Bronchial epithelial cell (primary cell): ENCODE data around the gene REM1. TPM values are rescaled to one million over a fixed set of nuclear protein-coding genes. Genes with fewer than 3 reads are reported as not detected.

Experiments
- DNase-seq: peaks from one replicate; pipeline ENCODE4 v3.0.0-alpha.2; 2010; ENCODE audit warnings: low read depth
- FAIRE-seq: peaks from 2 replicates; lab custom pipeline; 2011; peaks lifted over from hg19 to GRCh38; lab: Jason Lieb, UNC
- H3K27me3 ChIP-seq: 2 replicates; pipeline ENCODE4 v1.5.1; 2011; ENCODE audit warnings: low read length; ENCODE audit not compliant: control insufficient read depth, insufficient read depth
- H3K36me3 ChIP-seq: 2 replicates; pipeline ENCODE4 v1.5.1; 2011; ENCODE audit warnings: low read length; ENCODE audit not compliant: control insufficient read depth, insufficient read depth
- H3K4me3 ChIP-seq: 2 replicates; pipeline ENCODE4 v1.5.1; 2011; ENCODE audit warnings: mild to moderate bottlenecking, low read depth, low read length, control low read depth
- CTCF ChIP-seq: IDR thresholded peaks from 2 replicates; pipeline ENCODE4 v1.5.1; 2011; ENCODE audit warnings: mild to moderate bottlenecking, moderate library complexity, low read length, control low read depth, inconsistent platforms; ENCODE audit not compliant: insufficient read depth, severe bottlenecking
- total RNA-seq: library from RNA; depleted of rRNA; stranded (reverse); fragments of >200 nt; gene quantifications from 2 replicates; pipeline ENCODE4 v1.2.1, GENCODE V29; 2014

The REM1 gene
- total RNA-seq, 1 donor from 2014 or later, result not detected

GRCh38 chr20:31476643-31477215 lies 1.6 kb downstream of the REM1 start:
- no peaks in the 10 kb centered on the region for H3K36me3 ChIP-seq
- TF ChIP-seq CTCF, result no peak
- FAIRE-seq (no peak), DNase-seq (no peak)
- H3K27me3 ChIP-seq, result peaks cover 4% of the 10 kb centered on the region
- no peak overlapping the region for H3K4me3 ChIP-seq

DNA sequence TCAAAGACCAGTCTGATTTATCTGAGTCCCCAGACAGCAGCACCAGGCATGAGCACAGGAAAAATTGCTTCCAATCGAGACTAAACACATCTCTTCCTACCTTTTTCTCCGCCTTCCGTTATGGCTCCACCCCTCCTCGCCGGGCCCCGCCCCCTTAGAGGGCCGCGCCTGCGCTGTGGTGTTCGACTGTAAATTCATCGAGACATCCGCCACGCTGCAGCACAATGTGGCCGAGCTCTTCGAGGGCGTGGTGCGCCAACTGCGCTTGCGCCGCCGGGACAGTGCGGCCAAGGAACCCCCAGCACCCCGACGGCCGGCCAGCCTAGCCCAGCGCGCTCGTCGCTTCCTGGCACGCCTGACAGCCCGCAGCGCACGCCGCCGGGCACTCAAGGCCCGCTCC lies 8.9 kb downstream of the REM1 start:
- peak; percentile 13 for DNase-seq
- Histone ChIP-seq H3K36me3 (no peaks in the 10 kb centered on the region), H3K4me3 (no peak overlapping the region), H3K27me3 (peaks cover 2% of the 10 kb centered on the region)
- no peak for FAIRE-seq
- TF ChIP-seq CTCF, result no peak

DNA sequence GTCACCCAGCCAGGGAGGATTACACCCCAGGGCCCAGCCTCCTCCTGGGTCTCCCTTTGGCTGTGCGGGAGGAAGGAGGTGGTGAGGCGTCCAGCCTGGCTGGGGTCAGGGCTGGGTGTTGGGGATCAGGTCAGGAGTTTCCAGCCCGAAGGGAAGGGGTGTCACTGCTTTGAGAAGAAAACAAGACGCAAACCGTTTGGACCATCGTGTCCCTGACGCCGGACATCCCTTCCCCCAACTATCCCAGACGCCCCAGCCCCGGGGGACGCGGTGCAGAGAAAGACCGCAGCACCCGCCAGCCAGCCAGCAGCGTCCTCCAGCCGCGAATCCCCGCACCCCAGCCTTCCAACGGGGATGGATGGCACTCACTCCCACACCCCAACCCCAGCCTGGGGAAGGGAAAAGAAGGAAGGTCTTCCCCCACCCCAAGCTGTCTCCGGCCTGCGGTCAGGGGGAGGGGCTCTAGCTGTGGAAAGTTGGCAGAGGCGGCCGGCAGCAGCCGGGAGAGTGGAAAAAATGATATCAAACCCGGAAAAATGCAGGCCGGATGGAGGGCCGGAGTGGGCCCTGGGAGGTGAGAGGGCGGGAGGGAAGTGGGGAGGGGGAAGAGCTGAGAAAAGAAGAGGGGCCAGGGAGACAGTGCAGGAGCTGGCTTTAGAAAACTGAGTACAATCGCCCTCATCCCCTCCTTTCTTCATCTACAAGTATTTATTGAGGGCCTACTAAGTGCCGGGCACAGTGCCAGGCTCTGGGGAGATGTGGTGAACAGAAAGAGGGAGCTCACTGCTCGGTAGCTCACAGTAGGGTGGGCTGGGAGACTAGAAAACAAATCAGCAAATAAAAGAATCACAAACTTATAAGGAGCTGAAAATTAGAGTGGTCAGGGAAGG lies 10.6 kb downstream of the REM1 start:
- Histone ChIP-seq H3K27me3 (peaks cover 2% of the 10 kb centered on the region), H3K36me3 (no peaks in the 10 kb centered on the region), H3K4me3 (no peak overlapping the region)
- no peak for TF ChIP-seq CTCF
- FAIRE-seq (no peak), DNase-seq (no peak)

- FAIRE-seq, result no peak
- no peak overlapping the region for H3K4me3 ChIP-seq
- no peak for DNase-seq
- peaks cover 2% of the 10 kb centered on the region for H3K27me3 ChIP-seq
- TF ChIP-seq CTCF, result no peak
- no peaks in the 10 kb centered on the region for H3K36me3 ChIP-seq
These were observed 13.0 kb downstream of the REM1 start for GRCh38 chr20:31488115-31488514.

- FAIRE-seq (no peak), DNase-seq (no peak)
- Histone ChIP-seq H3K36me3 (no peaks in the 10 kb centered on the region), H3K4me3 (no peak overlapping the region), H3K27me3 (peaks cover 2% of the 10 kb centered on the region)
- TF ChIP-seq CTCF, result no peak
These were observed 14.1 kb downstream of the REM1 start for GRCh38 chr20:31489152-31489551.
